ENCODE results near the gene LRSAM1. TPM values are rescaled to one million over a fixed set of nuclear protein-coding genes. Genes with fewer than 3 reads are reported as not detected.
A peak's percentile ranks its signal among the peaks of the same experiment; 100 is the strongest.

Gene LRSAM1
- total RNA-seq, 1 donor from 2014 or later, result 26.4 TPM

DNA sequence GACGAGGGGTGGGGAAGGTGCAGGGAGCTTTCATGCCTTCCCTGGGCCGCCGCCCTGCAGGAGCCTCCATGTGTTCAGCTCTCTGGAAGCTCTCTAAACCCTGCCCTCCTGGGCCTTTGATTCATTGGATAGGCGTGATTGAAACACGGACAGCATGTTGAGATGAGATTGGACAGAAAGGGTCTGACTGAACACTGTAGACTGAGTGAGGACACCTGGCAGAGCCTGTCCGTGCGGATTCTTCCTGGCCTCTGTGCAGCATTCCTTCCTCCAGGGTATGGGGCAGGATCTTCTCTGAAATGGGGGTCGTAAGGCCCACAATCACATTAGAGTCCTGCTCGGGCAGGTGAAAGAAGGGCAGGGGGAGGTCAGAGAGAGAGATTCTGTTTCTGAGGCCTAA lies 12.9 kb upstream of the LRSAM1 start:
- intact Hi-C loops (cut with micrococcal nuclease), result no loop called here
- peaks cover 5% of the 10 kb centered on the region for H3K4me1 Mint-ChIP-seq (ENCODE audit: low read depth)
- no peak overlapping the region for H3K27ac Mint-ChIP-seq
- DNase-seq (ENCODE audit: low spot score), result no peak
- no peaks in the 10 kb centered on the region for H3K9me3 Mint-ChIP-seq
- H3K36me3 Mint-ChIP-seq (ENCODE audit: low read depth), result peaks cover 92% of the 10 kb centered on the region
- H3K4me3 Mint-ChIP-seq (ENCODE audit: low read depth), result no peak overlapping the region
- no peaks in the 10 kb centered on the region for H3K27me3 Mint-ChIP-seq (ENCODE audit: low read depth)

DNA sequence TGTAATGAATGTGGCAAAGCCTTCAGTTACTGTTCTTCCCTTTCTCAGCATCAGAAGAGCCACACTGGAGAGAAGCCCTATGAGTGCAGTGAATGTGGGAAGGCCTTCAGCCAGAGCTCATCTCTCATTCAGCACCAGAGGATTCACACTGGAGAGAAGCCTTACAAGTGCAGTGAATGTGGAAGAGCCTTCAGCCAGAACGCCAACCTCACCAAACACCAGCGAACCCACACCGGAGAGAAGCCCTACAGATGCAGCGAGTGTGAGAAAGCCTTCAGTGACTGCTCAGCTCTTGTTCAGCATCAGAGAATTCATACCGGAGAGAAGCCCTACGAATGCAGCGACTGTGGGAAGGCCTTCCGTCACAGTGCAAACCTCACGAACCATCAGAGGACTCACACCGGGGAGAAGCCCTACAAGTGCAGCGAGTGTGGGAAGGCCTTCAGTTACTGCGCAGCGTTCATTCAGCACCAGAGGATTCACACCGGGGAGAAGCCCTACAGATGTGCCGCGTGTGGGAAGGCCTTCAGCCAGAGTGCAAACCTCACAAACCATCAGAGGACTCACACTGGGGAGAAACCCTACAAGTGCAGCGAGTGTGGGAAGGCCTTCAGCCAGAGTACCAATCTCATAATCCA lies 6.9 kb upstream of the LRSAM1 start:
- Mint-ChIP-seq H3K27ac (no peak overlapping the region), H3K9me3 (peaks cover 17% of the 10 kb centered on the region), H3K4me3 (ENCODE audit: low read depth) (no peak overlapping the region), H3K27me3 (ENCODE audit: low read depth) (no peaks in the 10 kb centered on the region), H3K4me1 (ENCODE audit: low read depth) (peaks cover 20% of the 10 kb centered on the region), H3K36me3 (ENCODE audit: low read depth) (peaks cover 97% of the 10 kb centered on the region)
- no peak for DNase-seq (ENCODE audit: low spot score)
- intact Hi-C loops (cut with micrococcal nuclease), result no loop called here

DNA sequence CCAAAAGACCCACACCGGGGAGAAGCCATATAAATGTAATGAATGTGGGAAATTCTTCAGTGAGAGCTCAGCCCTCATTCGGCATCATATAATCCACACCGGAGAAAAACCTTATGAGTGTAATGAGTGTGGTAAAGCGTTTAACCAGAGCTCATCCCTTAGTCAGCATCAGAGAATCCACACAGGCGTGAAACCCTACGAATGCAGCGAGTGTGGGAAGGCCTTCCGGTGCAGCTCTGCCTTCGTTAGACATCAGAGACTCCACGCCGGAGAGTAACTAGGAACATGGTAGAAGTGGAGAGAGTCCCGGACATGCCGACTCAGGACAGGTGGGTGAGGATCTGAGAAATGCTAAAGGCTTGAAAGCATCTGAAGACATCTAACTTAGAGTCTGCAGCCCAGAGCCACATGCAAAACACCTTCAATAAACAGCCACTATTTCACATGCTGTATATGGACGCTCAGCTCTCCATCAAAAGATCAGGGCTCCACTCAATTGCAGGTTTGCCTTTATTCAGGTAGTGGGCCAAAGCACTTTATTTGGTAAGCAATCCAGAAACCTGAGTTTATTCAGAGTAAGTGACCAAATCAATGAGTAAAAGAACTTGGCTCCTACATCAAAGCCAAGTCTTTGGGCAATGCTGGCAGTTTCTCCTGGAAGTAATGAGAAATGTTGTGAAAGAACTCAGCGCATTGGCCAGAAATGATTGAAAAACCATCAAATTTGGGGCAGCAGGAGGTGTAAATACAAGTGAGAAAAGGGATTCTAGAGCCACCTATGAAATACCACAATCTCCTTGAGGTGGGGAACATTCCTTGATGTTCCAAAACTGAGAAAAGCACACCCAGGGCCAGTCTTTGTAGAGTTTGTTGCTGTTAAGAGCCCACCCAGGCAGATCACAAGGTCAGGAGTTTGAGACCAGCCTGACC lies 6.1 kb upstream of the LRSAM1 start:
- H3K4me1 Mint-ChIP-seq (ENCODE audit: low read depth), result peaks cover 25% of the 10 kb centered on the region

DNA sequence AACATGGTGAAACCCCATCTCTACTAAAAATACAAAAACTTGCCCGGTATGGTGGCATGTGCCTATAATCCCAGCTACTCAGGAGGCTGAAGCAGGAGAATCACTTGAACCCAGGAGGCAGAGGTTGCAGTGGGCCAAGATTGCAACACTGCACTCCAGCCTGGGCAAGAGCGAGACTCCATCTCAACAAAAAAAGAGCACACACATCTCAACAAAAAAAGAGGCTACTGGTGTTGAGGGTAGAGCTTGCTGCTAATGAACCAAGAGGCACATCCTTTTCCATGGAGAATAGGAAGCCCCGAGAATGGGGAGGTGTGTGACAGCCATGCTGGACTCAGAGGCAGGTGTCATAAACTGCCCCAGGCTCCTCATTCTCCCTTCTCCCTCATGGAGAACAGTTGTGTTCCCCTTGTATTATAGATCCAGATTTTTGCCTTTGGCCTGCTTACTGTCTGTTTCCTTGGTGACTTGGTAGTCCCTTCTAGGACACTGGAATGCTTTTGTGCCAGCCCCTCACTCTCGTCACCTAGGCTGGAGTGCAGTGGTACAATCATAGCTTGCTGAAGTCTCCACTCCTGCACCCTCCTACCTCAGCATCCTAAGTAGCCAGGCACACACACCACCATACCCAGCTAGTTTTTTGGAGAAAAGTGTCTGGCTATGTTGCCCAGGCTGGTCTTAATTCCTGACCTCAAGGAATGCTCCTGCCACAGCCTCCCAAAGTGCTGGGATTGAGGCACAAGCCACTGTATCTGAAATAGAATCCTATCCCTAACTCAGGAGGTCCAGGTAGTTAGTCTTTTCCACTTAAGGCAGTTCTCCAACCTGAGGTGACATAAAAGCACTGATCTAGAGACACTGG lies 5.2 kb upstream of the LRSAM1 start:
- Mint-ChIP-seq H3K9me3 (peaks cover 17% of the 10 kb centered on the region), H3K27ac (peak overlapping the region; percentile 62), H3K27me3 (ENCODE audit: low read depth) (no peaks in the 10 kb centered on the region), H3K4me1 (ENCODE audit: low read depth) (peaks cover 27% of the 10 kb centered on the region), H3K36me3 (ENCODE audit: low read depth) (peaks cover 97% of the 10 kb centered on the region), H3K4me3 (ENCODE audit: low read depth) (no peak overlapping the region)
- DNase-seq (ENCODE audit: low spot score), result no peak
- intact Hi-C loops (cut with micrococcal nuclease), result no loop called here

More for the DNA sequence above, 6.1 kb upstream of the LRSAM1 start:
- H3K27ac Mint-ChIP-seq, result peak overlapping the region; percentile 52
- no peak for DNase-seq (ENCODE audit: low spot score)
- no peak overlapping the region for H3K4me3 Mint-ChIP-seq (ENCODE audit: low read depth)
- H3K36me3 Mint-ChIP-seq (ENCODE audit: low read depth), result peaks cover 98% of the 10 kb centered on the region
- intact Hi-C loops (cut with micrococcal nuclease), result no loop called here
- no peaks in the 10 kb centered on the region for H3K27me3 Mint-ChIP-seq (ENCODE audit: low read depth)
- H3K9me3 Mint-ChIP-seq, result peaks cover 17% of the 10 kb centered on the region

DNA sequence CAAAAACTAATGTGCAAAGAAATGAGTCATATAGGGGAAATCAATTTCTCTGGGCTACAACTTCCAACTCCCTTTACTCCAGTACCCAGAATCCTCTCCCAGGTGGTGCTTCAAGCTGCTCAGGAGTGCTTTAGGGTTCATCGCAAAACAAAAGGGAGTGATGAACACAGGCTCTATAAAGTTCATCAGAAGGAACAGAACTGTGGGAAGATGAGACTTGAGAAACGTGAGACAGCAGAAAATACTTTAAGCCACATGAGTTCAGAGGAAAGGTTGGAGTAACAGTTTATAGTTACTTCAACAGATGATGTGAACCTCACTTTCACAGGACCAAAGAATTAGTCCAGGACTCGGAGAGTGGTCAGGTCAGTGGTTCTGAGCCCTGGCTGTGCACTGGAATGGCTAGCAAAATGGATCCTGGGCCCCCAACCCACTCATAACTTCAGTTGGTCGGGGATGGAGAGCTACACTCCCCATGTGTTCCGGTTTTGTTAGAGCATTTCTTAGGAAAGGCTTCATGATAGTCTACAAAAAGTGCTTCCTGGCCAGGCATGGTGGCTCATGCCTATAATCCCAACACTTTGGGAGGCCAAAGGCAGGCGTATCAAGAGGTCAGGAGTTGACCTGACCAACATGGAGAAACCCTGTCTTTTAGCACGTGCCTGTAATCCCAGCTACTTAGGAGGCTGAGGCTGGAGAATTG lies 4.4 kb upstream of the LRSAM1 start:
- H3K27ac Mint-ChIP-seq, result peak overlapping the region; percentile 97
- no peaks in the 10 kb centered on the region for H3K27me3 Mint-ChIP-seq (ENCODE audit: low read depth)
- H3K36me3 Mint-ChIP-seq (ENCODE audit: low read depth), result peaks cover 93% of the 10 kb centered on the region
- no peak overlapping the region for H3K4me3 Mint-ChIP-seq (ENCODE audit: low read depth)
- peaks cover 17% of the 10 kb centered on the region for H3K9me3 Mint-ChIP-seq
- intact Hi-C loops (cut with micrococcal nuclease), result no loop called here
- no peak for DNase-seq (ENCODE audit: low spot score)
- H3K4me1 Mint-ChIP-seq (ENCODE audit: low read depth), result peaks cover 27% of the 10 kb centered on the region

DNA sequence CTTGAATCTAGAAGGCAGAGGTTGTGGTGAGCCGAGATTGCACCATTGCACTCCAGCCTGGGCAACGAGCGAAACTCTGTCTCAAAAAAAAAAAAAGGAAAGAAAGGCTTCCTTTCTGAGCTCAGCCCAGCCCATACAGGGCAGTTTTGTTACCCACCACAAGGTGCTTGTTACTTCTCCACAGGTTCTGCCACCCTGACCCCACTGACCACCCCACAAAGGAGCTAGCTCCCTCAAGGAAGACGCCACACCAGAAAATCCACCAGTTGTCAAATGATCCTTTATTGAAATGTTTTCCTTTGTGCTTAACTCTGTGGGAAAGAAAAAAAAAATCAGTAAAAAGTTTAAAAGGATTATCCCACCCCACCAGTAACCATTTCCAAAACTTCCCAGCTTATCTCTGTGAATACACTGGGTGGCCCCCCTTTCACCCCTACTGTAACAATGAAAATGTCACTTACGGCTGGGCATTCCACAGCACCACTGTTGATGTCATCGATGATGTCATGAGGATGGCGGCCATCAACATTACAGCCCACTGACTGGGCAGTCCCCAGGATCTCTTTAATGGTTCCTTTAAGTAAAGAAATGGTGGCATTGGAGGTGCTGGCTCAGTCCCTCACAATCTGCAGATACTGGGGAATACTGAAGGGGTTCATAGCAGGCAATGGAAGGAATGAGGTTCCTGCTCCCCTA lies 3.7 kb upstream of the LRSAM1 start:
- peaks cover 86% of the 10 kb centered on the region for H3K36me3 Mint-ChIP-seq (ENCODE audit: low read depth)
- H3K27ac Mint-ChIP-seq, result peak overlapping the region; percentile 97
- peaks cover 30% of the 10 kb centered on the region for H3K4me1 Mint-ChIP-seq (ENCODE audit: low read depth)
- DNase-seq (ENCODE audit: low spot score), result no peak
- no peaks in the 10 kb centered on the region for H3K27me3 Mint-ChIP-seq (ENCODE audit: low read depth)
- H3K4me3 Mint-ChIP-seq (ENCODE audit: low read depth), result peak overlapping the region; percentile 97
- peaks cover 17% of the 10 kb centered on the region for H3K9me3 Mint-ChIP-seq
- intact Hi-C loops (cut with micrococcal nuclease), result no loop called here

DNA sequence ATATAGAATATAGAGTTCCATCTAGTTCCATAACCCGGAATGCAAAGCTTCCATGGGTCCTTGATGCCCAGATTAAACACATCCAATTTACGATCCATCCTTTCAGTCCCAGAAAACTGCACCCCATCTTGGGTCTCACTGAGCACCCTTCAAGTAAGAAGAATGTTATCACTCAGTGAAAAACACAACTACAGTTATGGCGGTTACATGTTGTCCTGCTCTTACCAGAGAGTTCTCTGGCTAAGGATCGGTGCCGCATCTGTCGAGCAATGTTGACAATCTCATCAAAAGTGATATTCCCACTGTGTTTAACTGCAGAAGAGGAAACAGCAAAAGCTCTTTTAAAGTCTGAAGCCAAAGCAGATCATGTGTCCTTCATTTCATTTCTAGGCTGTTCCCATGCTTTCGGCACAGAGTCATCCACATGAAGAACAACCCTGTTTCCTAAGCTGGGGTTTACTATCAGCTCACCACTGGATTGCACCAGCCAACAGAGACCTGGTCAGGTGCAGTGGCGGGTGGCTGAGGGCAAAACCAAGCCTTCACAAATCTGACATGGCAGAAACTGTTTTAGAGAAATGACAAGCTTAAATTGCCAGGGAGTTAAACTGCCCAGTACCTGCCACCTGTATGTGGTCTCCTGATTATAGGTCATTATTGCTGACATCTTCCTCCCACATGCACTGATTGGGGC lies 3.1 kb upstream of the LRSAM1 start:
- no peak for DNase-seq (ENCODE audit: low spot score)
- Mint-ChIP-seq H3K36me3 (ENCODE audit: low read depth) (peaks cover 79% of the 10 kb centered on the region), H3K4me1 (ENCODE audit: low read depth) (peaks cover 32% of the 10 kb centered on the region)

DNA sequence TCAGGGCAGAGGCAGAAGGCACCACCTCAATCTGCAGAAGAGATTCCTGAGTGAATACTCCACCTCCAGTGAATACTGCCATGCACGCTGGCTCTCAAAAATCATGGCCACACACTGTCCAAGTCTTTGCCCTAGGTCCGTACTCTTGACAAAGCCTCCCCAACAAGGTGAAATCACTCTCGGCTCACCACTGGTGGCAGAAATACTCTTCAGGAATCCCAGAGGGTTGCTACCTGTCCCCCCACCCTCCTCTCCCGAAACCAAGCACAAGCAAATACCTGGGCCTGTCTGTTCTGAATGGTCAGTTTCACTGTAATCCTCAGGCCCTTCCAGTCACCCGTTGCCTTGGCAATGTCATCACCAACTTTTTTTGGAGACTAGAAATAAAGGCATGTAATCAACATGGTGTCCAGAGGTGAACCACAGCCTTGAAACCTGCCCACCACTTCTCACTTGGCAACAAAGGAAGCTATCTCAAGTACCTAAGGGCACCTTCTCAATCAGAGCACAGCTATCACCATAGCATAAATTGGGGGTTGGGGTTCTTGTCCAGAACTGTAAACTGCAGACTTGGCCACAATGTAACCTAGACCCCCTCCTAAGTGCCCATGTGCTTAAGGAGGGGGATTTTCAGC lies 1.9 kb upstream of the LRSAM1 start:
- Mint-ChIP-seq H3K4me1 (ENCODE audit: low read depth) (peaks cover 32% of the 10 kb centered on the region), H3K4me3 (ENCODE audit: low read depth) (peak overlapping the region; percentile 97), H3K9me3 (peaks cover 10% of the 10 kb centered on the region), H3K27me3 (ENCODE audit: low read depth) (no peaks in the 10 kb centered on the region), H3K36me3 (ENCODE audit: low read depth) (peaks cover 75% of the 10 kb centered on the region), H3K27ac (peak overlapping the region; percentile 97)
- DNase-seq (ENCODE audit: low spot score), result no peak
- intact Hi-C loops (cut with micrococcal nuclease), result no loop called here

More for the DNA sequence above, 3.1 kb upstream of the LRSAM1 start:
- peak overlapping the region; percentile 97 for H3K4me3 Mint-ChIP-seq (ENCODE audit: low read depth)
- peaks cover 17% of the 10 kb centered on the region for H3K9me3 Mint-ChIP-seq
- intact Hi-C loops (cut with micrococcal nuclease), result no loop called here
- H3K27ac Mint-ChIP-seq, result peak overlapping the region; percentile 97
- no peaks in the 10 kb centered on the region for H3K27me3 Mint-ChIP-seq (ENCODE audit: low read depth)

DNA sequence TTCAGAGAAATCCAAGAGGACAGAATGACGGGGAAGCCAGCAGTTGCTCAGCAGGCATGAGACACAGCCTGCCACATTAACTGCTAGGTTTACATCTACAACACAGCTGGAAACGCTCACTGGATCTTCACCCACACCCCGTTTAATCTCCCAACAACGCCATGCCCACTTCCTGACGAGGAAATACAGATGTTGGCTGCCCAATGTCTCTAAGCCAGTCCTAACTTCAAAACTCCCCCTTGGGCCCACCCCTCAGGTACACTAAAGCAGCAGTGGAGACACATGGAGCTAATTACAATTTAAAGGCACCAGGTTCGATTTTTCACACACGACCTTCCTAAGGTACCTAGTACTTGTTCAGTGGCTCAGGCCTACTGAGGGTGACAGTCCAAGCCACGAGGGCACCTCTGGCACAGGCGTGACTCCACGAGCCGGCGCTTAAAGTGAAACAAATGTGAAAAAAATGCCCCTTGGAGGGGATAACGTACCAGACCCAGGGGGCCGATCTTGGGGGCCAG lies 1.0 kb upstream of the LRSAM1 start:
- Mint-ChIP-seq H3K9me3 (peaks cover 3% of the 10 kb centered on the region), H3K4me1 (ENCODE audit: low read depth) (peaks cover 32% of the 10 kb centered on the region), H3K4me3 (ENCODE audit: low read depth) (peak overlapping the region; percentile 97), H3K27ac (peak overlapping the region; percentile 97), H3K36me3 (ENCODE audit: low read depth) (peaks cover 69% of the 10 kb centered on the region), H3K27me3 (ENCODE audit: low read depth) (no peaks in the 10 kb centered on the region)
- intact Hi-C loops (cut with micrococcal nuclease), result loop anchor here (2.0 kb wide), 1 partner anchor 62 kb away; no protein-coding TSS in a partner anchor
- DNase-seq (ENCODE audit: low spot score), result no peak

DNA sequence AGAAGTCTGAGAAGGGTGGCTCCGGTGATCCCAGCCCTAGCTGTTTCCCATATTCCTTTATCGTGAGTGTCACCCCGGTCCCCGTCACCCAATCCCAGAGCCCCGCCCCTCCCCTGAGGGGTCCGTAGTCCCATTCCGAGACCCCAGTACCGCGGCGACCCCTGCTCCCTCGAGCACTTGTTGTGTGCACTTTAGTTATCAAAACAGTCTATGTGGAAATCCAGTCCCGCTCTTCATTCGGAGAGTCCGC lies 223 bp downstream of the LRSAM1 start:
- Mint-ChIP-seq H3K27me3 (ENCODE audit: low read depth) (no peaks in the 10 kb centered on the region), H3K4me1 (ENCODE audit: low read depth) (peaks cover 32% of the 10 kb centered on the region), H3K9me3 (no peaks in the 10 kb centered on the region), H3K27ac (peak overlapping the region; percentile 97), H3K36me3 (ENCODE audit: low read depth) (peaks cover 63% of the 10 kb centered on the region), H3K4me3 (ENCODE audit: low read depth) (peak overlapping the region; percentile 97)
- no peak for DNase-seq (ENCODE audit: low spot score)
- intact Hi-C loops (cut with micrococcal nuclease), result loop anchor here (1.0 to 2.0 kb wide), 3 partner anchors 27 to 264 kb away; partner anchors contain the start of genes PTRH1 and ZNF79
